Measurements from ENCODE around the gene ELFN1.

The ELFN1 gene

GRCh38 chr7:1672851-1673486, 2.9 kb downstream of the ELFN1 start:
- H3K27ac ChIP-seq = no peak overlapping the region
- no peak for TF ChIP-seq ZFX (IDR thresholded peaks at IDR 0.05; ENCODE audit: borderline replicate concordance)
- TF ChIP-seq CTCF (IDR thresholded peaks at IDR 0.05) = no peak

- TF ChIP-seq CTCF (IDR thresholded peaks at IDR 0.05) (no peak), ZFX (IDR thresholded peaks at IDR 0.05; ENCODE audit: borderline replicate concordance) (no peak)
- no peak overlapping the region for H3K27ac ChIP-seq
These were observed 3.6 kb downstream of the ELFN1 start for GRCh38 chr7:1673581-1674118.

- no peak for TF ChIP-seq ZFX (IDR thresholded peaks at IDR 0.05; ENCODE audit: borderline replicate concordance)
- no peak for TF ChIP-seq CTCF (IDR thresholded peaks at IDR 0.05)
- H3K27ac ChIP-seq = no peak overlapping the region
These were observed 4.3 kb downstream of the ELFN1 start for GRCh38 chr7:1674161-1675035.

GRCh38 chr7:1675036-1675671, 5.1 kb downstream of the ELFN1 start:
- H3K27ac ChIP-seq = no peak overlapping the region
- no peak for TF ChIP-seq ZFX (IDR thresholded peaks at IDR 0.05; ENCODE audit: borderline replicate concordance)
- TF ChIP-seq CTCF (IDR thresholded peaks at IDR 0.05) = no peak

- TF ChIP-seq ZFX (IDR thresholded peaks at IDR 0.05; ENCODE audit: borderline replicate concordance) (no peak), CTCF (IDR thresholded peaks at IDR 0.05) (no peak)
- no peak overlapping the region for H3K27ac ChIP-seq
These were observed 5.8 kb downstream of the ELFN1 start for GRCh38 chr7:1675673-1676549.

GRCh38 chr7:1676550-1677078, 6.5 kb downstream of the ELFN1 start:
- H3K27ac ChIP-seq = no peak overlapping the region
- TF ChIP-seq CTCF (IDR thresholded peaks at IDR 0.05) (no peak), ZFX (IDR thresholded peaks at IDR 0.05; ENCODE audit: borderline replicate concordance) (no peak)

Data from 22Rv1 (cell line).